Activated CD4-positive, alpha-beta T cell treated with anti-CD3 and anti-CD28 coated beads, Interleukin-10, Interleukin-2, amounts not matched to agents 100 ng/mL and 50 ng/mL, durations not matched to agents 16 hours and 8 hours (primary cell): ENCODE results near the gene GALE.
"Not testable (repeated sequence)": the region's sequence is repeated elsewhere in the genome, so short reads cannot be mapped to it uniquely, and the experiment has no call there.

Experiments used
- DNase-seq: peaks from one replicate; pipeline ENCODE4 v3.0.0-alpha.2; 2020

The GALE gene

DNA sequence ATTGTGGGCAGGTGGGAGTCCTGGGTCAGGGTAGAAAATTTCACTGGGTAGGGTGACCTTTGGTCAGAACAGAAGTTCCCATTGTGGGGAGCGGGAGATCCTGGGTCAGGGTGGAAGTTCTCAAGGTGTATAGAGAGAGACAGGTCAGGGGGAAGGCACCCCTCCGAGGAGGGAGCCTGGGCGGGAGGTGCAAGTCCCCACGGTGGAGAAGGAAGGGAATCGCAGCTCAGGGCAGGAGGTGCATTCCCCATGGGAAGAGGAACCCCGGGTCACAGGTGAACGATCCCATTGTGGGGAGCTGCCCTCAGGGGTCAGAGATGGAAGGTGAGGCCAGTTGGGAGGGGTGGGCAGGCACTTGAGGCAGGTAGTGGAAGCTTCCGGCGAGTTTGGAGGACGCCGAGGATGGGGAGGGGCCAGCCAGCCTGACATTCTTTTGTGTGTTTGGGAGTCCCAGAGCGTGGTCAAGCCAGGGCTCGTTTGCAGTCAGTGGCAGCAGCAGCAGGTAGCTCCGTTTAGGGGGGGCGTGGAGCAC lies 9.0 kb downstream of the GALE start:
- peak; percentile 41 for DNase-seq

DNA sequence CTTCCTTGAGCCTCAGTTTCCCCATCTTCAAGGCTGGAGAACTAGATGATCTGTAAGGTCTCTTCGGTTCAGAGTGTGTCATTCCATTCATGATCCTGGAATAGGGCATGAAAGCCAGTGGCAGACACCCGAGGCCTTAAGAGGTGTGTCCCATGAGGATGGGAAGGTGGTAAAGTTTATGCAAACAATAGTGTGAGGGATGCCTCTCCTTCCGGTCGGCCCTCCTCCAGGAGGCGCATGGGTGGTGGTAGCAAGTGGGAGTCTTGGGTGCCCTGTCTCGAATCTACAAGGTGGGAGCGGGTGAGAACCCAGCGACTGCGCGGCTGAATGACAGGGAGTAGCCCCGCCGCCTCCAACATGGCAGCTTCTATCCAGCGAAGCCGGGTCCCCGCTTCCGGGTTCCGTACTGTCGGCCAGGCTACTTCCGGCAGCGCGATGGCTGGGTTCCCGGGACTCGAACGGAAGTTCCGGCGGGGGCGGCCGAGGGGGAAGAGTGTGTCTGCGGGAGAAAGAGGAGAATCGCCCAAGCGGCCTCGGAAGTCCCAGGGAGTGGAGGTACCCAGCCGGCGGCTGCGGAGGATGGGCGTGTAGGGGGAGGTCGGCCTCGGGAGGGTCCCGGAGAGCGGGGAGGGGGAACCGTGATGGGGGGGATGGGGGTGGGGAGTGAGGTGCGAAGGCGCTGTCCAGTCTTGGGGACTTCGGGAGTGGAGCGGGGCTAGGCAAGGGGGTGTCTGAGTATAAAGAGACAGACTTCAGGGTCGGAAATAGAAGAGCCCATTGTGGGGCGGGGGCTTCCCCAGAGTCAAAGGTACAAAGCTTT lies 9.6 kb downstream of the GALE start, which contains the start of gene LYPLA2:
LYPLA2 (plus strand) TSS at position 450 of the 820 bp plus-strand sequence. CDS start 1,538 bp downstream, outside the sequence.
- DNase-seq, result peak; percentile 93

DNA sequence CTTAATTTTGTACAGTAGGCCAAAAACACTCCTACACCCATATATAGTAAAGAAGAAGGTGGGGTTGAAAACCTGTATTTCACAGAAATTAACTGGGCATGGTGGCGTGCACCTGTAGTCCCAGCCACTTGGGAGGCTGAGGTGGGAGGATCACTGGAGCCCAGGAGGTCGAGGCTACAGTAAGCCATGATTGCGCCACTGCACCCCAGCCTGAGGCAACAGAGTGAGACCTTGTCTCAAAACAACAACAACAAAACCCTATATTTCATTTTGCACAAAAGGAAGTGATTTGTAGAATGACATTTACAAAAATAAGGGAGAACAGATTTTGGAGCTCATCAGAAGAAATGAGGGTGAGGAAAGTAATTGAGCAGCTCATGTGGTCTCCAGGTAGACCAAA lies 11.9 kb downstream of the GALE start:
- no peak for DNase-seq

GRCh38 chr1:23787701-23788100 lies 12.9 kb downstream of the GALE start:
- no peak for DNase-seq

GRCh38 chr1:23784846-23785245 lies 15.7 kb downstream of the GALE start:
- DNase-seq, result no peak

DNA sequence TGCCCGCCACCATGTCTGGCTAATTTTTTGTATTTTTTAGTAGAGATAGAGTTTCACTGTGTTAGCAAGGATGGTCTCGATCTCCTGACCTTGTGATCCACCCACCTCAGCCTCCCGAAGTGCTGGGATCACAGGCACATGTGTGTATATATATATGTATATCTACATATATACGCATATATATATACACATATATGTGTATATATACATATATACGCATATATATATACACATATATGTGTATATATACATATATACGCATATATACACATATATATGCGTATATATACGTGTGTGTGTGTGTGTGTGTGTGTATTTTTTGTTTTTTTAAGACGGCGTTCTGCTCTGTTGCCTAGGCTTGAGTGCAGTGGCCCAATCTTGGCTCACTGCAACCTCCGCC lies 17.4 kb downstream of the GALE start:
- DNase-seq, result not testable (repeated sequence)

GRCh38 chr1:23779826-23780371 lies 20.7 kb downstream of the GALE start:
- peak; percentile 53 for DNase-seq

DNA sequence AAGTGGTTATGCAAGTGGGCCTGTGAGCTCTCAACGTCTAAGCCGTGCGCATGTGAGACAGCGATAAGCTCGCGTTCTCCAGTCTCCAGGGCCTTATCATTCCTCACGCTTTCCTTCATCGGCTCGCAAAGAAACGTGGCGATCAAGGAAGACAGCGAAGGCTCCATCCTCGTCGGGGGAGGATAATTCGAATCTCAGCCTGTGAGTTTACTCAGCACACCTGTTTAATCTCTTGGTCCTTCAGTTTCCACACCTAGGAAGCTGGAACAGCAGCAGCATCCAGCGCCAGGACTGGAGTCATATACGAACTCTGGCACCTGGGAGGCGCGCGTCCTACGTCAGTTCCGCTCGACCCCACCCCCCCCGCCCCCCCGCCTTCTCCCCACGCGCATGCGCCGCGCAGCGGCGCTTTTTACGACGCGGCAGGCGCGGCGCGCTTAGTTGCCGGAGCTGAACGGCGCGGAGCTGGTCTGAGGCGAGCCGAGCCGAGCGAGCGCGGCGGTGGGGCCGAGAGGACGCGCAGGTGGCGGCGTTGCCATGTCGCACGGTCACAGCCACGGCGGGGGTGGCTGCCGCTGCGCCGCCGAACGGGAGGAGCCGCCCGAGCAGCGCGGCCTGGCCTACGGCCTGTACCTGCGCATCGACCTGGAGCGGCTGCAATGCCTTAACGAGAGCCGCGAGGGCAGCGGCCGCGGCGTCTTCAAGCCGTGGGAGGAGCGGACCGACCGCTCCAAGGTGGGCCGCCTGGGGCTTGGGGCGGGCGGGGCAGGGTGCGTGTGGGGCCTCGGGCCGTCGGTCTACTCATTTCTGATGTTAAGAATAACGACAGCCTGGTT lies 22.4 kb downstream of the GALE start, which contains the start of gene PITHD1:
PITHD1 (plus strand) TSS at position 440 of the 836 bp plus-strand sequence; CDS start at position 538, 98 bp downstream.
- DNase-seq, result peak; percentile 89

GRCh38 chr1:23776217-23776616 lies 24.3 kb downstream of the GALE start:
- DNase-seq, result no peak

GRCh38 chr1:23774174-23774880 lies 26.2 kb downstream of the GALE start:
- DNase-seq, result no peak

DNA sequence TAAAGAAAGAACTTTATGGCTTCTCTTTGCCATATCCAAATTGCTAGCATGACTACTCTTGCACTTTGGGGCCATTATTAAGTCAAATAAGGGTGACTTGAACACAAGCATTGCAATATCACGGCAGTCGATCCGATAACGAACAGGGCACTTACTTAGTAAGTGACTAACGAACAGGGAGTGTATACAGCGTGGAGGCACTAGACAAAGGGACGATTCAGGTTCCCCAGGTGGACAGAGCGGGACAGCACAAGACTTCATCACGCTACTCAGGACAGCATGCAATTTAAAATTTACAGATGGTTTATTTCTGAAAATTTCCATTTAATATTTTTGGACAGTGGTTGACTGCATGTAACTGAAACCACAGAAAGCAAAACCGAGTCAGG lies 27.7 kb downstream of the GALE start:
- DNase-seq, result no peak

- DNase-seq, result peak; percentile 87
Observed at GRCh38 chr1:23772049-23772853, 28.3 kb downstream of the GALE start.

DNA sequence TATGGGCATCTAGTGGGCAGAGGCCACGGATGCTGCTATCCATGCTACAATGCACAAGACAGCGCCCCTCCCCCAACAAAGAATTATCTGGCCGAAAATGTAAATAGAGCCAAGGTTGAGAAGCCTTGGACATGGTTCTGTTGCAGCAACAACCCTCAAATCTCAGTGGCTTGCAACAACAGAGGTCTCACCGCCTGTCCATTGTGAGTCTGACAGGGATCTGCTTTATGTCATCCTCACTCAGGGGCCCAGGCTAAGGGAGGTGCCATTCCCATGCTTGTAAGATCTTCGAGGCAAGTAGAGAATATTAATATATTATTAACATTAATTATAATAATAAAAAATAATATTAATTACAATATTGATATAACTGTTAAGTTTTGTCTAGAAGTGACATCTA lies 31.8 kb downstream of the GALE start:
- no peak for DNase-seq

- DNase-seq, result no peak
Observed at GRCh38 chr1:23763041-23763577, 37.4 kb downstream of the GALE start.

DNA sequence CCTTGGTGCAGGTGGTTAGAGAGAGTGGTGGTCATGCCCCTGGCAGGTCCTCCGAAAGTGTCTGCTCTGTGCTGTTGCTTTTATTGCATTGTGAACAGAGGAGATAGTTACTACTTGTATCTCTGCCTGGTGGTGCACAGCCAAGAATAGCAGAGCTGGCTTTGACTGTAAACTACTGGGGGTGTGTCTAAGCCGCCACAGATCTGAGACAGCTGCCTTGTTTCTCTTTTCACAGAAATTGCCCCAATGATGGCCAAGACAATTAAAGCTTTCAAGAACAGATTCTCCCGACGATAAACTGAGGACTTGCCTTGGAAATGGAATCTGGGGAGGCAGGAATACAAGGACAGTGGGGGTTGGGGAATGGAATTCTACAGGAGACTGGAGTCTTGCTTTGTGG lies 41.3 kb downstream of the GALE start:
- DNase-seq, result no peak

GRCh38 chr1:23757812-23758211 lies 42.7 kb downstream of the GALE start:
- no peak for DNase-seq

GRCh38 chr1:23756676-23757075 lies 43.9 kb downstream of the GALE start:
- DNase-seq, result no peak

DNA sequence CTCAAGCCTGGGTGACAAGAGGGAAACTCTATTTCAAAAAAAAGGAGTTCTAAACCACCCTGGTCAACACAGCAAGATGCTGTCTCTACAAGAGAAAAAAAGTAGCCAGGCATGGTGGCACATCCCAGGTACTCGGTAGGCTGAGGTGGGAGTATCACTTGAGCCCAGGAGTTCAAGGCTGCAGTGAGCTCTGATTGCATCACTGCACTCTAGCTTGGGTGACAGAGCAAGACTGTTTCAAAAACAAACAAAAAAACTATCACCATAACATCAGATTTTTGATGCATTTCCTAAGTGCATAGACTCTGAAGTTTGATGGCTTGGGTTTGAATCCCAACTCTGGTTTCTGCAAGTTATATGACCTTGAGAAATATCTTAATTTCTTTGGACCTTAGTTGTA lies 47.6 kb downstream of the GALE start:
- no peak for DNase-seq

DNA sequence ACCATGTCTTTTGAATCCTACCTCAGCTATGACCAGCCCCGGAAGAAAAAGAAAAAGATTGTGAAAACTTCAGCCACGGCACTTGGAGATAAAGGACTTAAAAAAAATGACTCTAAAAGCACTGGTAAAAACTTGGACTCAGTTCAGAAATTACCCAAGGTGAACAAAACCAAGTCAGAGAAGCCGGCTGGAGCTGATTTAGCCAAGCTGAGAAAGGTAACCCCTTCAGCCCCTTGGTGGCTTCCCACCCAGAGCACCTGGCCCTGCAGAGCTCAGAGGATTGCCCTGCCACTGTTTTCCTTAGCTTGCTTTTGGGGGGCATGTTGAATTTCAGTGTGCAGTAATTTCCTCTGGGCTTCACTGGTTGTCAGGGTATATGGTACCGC lies 48.7 kb downstream of the GALE start:
- DNase-seq, result no peak

GRCh38 chr1:23751050-23751814 lies 49.3 kb downstream of the GALE start:
- DNase-seq, result peak; percentile 62

GRCh38 chr1:23748016-23748415 lies 52.5 kb downstream of the GALE start:
- no peak for DNase-seq
